Stimulated activated CD4-positive, alpha-beta T cell treated with anti-CD3 and anti-CD28 coated beads, TNF-alpha, amount 100 ng/mL, for 24 hours (primary cell): ENCODE results near the gene SLC45A2.
"Not testable (repeated sequence)": the region's sequence is repeated elsewhere in the genome, so short reads cannot be mapped to it uniquely, and the experiment has no call there.

Experiments
- DNase-seq, 3 experiments: peaks; one replicate each; pipeline ENCODE4 v3.0.0-alpha.2; 2020; ENCODE audit warnings: low read depth in 3 of 3

The SLC45A2 gene

GRCh38 chr5:33929925-33930690 is 54.4 kb downstream of the SLC45A2 start:
- no peak for DNase-seq

- DNase-seq: no peak
These were observed 56.2 kb downstream of the SLC45A2 start for GRCh38 chr5:33928283-33928682.

GRCh38 chr5:33927685-33928084 is 56.8 kb downstream of the SLC45A2 start:
- DNase-seq: no peak

- no peak for DNase-seq
These were observed 59.2 kb downstream of the SLC45A2 start for GRCh38 chr5:33925278-33925677.

GRCh38 chr5:33921002-33921401 is 63.5 kb downstream of the SLC45A2 start:
- DNase-seq: no peak

- DNase-seq: not testable (repeated sequence)
These were observed 69.6 kb downstream of the SLC45A2 start for GRCh38 chr5:33914844-33915243.

GRCh38 chr5:33906248-33906647 is 78.2 kb downstream of the SLC45A2 start:
- not testable (repeated sequence) for DNase-seq

- no peak for DNase-seq
These were observed 79.1 kb downstream of the SLC45A2 start for GRCh38 chr5:33905381-33905780.

GRCh38 chr5:33903118-33903517 is 81.4 kb downstream of the SLC45A2 start:
- no peak for DNase-seq

GRCh38 chr5:33901156-33901555 is 83.3 kb downstream of the SLC45A2 start:
- DNase-seq: no peak
